ENCODE measurements around the gene ARVCF.
A peak's percentile ranks its signal among the peaks of the same experiment; 100 is the strongest.

The ARVCF gene

DNA sequence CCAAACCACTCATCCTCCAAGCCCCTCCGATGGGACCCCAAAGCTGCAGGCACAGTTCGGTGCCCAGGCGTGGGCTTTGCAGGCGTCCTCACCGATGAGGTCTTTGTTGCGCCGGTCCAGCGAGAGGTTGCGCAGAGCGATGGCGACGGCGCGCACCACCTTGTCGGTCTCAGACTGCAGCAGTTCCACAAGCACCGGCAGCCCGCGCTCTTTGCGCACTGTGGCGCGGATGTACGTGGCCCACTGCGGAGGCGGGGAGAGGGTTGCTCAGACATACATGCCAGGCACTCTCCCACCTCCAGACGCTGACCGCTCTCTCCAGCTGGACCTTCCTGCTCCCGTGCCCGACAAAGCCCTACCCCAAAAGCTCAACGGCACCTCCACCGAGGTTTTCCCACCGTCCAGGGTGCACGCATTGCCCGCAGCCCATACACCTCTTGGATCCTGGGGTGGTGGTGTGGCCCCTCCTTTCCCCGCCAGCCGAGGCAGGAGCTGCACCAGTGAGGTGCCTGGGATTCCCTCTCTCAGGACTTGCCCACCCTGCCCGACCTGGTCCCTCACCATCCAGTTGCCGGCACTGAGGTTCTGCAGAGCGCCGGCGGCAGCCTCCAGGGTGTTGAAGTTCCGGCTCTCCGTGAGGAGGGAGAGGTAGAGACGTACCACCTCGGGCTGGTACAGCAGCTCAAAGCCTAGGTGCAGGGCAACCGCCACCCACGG is 42.9 kb downstream of the ARVCF start:
- no peak for DNase-seq (ENCODE audit: low spot score)

DNA sequence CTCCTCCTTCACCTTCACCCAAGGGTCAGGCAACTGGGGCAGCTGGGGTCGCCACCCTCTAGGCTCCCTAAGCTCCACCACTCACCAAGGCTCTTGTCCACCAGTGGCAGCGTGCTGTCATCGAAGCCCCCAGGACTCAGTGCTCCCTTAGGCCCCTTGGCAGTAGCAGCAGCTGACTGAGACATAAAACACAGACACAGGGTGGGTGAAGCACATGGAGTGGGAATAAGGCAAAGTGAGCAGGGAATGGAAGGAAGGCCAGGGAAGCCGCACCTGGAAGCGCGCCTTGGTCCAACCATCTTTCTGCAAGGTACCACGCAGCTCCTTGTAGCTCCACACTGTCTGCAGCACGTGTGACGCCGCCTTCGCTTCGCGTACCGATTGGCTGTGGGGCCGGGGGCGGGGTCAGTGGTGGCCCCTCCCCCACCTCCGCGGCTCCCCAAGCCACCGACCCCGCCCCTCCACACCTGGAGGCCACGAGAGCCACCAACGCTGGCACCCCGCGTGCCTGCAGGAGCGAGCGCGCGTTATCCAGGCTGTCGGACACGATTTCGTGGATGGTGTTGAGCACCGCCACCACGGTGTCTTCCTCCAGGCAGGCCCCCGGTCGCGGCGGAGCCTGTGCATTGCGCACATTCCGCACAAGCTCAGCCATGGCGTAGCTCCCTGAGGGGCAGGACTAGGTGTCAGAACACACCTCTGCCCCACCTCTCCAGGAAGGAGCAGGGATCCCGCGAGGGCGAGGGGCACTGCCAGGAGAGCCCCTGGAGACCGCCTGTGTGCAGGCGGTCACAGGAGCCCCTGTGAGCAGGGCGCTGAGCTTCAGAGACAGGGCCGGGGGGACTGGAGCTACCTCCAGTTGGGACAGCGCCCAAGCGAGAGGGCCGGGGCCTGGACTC is 43.7 kb downstream of the ARVCF start:
- no peak for DNase-seq (ENCODE audit: low spot score)

DNA sequence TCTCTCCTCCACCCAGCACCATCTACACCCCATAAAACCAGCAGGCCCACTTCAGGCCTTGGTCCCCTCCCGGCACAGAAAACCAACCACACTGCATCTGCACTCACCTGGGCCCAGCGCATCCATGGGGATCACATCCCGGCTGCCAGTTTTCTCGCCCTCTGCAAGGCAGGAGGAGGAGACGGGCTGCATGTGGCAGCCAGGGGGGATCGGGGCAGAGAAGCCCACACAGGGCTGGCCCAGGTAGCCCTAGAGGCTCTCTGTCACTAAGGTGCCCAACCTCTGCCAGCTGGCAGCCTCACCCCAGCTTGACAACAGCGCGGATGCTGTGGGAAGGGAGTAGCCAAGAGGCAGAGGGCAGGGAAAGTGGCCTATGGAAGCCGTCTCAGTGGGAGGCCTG is 44.4 kb downstream of the ARVCF start:
- no peak for DNase-seq (ENCODE audit: low spot score)

DNA sequence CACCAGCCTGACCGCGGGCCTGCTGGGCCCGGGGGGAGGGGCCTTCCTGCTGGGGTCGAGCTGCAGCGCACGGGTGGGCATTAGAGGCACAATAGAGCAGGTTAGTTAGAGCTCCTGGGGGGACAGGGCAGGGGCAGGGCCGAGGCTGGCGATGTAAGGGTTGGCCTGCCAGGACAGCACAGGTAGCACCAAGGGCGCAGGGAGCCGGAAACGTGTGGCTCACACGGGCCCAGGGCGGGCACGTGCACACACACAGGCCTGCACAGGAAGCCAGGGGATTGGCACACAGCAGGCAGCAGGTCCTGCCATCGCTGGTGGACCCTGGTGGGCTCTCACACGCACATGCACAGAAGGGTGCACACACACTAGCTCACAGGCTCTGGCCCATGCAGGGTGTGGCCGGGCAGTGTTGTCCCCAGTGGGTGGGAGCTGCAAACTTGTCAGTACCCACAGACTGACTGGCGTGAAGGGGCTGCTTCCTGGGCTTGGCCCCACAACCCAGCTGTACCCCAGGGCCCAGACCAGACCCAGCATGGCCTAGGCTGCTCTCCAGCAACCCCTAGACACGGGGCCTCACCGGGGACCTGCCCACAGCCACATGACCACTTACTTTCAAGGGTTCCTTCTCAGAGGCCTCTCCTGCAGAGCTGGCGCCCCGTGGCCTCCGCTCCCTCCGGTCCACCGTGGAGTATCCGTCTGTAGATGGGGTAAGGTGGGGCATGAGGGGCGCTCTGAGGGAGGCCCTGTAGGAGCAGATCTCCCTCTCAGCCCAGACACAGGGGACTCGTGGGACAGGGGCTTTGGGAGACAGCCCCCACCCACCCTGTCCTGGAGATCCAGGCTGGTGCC is 45.1 kb downstream of the ARVCF start:
- DNase-seq (ENCODE audit: low spot score), result no peak

DNA sequence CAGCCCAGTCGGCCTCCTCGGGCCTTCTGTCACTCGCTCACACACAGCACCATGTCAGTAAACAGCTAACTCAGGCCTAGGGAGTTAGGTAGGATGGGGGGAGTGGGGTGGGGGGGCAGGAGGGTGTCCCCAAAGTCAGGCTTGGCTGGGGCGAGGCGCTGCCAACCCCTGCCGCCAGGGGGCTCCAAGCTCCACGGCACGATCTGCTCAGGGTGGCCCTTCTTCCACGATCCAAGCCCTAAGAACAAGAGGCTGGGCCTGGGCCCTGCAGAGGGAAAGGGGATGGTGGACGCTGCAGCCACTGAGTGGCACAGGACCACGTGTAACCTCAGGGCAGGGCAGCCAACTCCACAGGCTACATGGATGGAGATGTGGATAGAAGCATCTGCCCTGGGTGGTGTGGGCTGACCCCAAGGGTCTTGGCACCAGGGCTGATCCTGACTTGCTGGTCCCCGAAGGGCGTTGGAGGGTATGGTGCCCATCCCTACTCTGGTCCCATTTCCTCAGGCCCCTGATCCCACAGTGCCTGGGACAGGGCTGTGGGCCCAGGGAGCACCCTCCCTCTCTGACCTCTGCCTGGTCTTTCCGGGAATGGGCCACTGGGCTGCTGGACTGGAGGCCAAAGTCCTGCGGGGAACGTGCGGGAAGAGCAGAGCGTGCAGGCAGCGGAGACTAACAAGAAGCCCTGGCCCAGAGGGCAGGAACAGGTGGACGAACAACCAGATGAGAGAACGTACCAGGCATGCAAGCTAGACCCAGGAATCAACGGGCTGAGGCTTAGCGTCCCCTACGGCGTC is 45.9 kb downstream of the ARVCF start:
- DNase-seq (ENCODE audit: low spot score), result peak; percentile 65

DNA sequence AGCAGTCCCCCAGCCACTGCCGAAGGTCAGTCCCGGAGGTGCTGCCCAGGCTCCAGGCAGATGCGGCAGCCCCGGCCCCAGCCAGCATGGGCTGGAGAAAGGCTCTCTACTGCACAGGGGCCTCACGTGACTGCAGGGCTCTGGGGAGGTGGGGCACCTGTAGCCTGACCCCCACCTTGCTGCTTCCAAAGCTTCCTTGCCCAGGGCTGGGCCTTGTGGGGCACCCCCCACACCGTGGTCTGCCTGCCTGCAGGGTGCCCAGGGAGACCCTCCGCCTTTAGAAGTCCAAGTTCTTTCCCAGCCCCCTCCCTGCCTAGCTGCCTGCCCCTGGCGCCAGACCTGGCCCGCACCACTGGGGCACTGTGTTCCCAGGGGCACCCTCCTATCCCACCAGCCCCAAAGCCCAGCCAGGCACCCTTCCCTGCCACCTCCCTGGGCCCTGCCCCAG is 46.6 kb downstream of the ARVCF start:
- no peak for DNase-seq (ENCODE audit: low spot score)

DNA sequence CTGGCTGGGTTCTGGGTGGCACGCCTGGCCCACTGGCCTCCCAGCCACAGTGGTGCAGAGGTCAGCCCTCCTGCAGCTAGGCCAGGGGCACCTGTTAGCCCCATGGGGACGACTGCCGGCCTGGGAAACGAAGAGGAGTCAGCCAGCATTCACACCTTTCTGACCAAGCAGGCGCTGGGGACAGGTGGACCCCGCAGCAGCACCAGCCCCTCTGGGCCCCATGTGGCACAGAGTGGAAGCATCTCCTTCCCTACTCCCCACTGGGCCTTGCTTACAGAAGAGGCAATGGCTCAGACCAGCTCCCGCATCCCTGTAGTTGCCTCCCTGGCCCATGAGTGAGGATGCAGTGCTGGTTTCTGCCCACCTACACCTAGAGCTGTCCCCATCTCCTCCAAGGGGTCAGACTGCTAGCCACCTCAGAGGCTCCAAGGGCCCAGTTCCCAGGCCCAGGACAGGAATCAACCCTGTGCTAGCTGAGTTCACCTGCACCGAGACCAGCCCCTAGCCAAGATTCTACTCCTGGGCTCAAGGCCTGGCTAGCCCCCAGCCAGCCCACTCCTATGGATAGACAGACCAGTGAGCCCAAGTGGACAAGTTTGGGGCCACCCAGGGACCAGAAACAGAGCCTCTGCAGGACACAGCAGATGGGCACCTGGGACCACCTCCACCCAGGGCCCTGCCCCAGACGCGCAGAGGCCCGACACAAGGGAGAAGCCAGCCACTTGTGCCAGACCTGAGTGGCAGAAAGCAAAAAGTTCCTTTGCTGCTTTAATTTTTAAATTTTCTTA is 47.3 kb downstream of the ARVCF start:
- no peak for DNase-seq (ENCODE audit: low spot score)

DNA sequence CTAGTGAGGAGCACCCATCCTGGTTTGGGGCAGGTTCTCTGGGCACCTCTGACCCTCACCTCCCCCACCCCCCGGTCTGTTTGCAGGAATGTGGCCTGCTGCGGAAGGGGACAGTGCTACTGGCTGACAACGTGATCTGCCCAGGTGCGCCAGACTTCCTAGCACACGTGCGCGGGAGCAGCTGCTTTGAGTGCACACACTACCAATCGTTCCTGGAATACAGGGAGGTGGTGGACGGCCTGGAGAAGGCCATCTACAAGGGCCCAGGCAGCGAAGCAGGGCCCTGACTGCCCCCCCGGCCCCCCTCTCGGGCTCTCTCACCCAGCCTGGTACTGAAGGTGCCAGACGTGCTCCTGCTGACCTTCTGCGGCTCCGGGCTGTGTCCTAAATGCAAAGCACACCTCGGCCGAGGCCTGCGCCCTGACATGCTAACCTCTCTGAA is 48.2 kb downstream of the ARVCF start:
- DNase-seq (ENCODE audit: low spot score), result no peak

DNA sequence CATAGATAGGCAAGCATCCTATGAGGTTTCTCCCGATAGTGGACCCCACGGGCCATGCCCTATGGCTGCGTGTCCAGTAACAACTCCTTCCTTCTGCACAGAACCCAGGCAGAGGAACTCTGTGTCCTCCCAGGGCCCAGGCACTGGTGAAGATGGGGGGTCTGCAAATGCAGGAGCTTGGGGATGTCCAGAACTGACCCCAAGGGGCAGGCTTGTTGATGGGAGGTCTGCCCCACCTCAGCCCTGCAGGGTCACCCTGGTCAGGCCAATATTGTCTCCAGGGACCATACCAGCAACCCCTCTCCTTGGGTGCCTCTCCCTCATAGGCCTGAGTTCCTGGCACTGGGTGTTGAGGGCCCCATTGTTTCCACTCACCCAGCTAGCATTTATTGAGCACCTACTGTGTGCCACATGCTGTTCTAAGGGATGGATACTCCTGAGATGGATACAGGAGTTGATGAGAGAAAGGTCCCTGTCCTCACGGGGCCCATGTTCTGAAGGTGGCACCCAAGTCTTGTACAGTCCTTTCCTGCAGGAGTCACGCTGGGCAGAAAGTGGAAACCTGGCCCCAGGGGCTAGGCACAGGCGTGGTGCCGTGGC is 48.7 kb downstream of the ARVCF start:
- DNase-seq (ENCODE audit: low spot score), result no peak

DNA sequence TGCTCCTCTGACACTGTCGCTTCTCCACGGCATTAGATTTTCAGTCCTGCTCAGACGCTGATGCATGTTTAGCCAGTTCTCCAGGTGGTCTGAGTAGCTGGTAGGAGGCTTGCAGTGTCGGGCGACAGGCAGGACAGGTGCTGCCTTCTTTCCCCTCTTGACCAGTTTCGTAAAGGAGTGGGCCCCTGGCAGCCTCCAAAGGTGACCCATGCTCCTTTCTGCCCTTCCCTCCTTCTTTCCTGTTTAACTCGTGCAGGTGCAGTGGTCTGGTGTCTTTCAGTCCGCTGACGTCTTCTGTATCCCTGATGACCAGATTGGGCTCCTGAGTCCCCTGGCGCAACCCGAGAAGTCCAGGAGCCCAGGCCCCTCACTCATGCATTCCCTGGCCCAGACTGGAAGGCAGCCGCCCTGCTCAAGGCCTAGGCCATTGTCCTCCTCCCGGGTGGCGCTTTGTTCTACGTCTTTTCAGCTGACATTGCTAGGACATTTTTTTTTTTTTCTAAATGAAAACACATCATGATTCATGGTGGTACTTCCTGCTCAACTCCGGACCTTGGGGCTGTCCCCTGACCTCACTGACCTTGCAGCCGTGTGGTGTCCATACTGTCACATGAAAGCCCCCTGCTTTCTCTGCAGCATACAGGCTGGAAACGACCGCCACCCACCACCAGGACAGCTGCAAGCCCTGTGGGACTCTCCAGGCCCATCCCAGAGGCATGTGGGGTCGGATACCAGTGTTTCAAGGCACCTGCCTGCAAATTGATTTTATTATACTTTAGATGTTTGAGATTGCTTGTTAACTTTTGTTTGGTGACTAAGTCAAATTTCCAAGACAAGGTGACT is 49.5 kb downstream of the ARVCF start:
- DNase-seq (ENCODE audit: low spot score), result no peak

DNA sequence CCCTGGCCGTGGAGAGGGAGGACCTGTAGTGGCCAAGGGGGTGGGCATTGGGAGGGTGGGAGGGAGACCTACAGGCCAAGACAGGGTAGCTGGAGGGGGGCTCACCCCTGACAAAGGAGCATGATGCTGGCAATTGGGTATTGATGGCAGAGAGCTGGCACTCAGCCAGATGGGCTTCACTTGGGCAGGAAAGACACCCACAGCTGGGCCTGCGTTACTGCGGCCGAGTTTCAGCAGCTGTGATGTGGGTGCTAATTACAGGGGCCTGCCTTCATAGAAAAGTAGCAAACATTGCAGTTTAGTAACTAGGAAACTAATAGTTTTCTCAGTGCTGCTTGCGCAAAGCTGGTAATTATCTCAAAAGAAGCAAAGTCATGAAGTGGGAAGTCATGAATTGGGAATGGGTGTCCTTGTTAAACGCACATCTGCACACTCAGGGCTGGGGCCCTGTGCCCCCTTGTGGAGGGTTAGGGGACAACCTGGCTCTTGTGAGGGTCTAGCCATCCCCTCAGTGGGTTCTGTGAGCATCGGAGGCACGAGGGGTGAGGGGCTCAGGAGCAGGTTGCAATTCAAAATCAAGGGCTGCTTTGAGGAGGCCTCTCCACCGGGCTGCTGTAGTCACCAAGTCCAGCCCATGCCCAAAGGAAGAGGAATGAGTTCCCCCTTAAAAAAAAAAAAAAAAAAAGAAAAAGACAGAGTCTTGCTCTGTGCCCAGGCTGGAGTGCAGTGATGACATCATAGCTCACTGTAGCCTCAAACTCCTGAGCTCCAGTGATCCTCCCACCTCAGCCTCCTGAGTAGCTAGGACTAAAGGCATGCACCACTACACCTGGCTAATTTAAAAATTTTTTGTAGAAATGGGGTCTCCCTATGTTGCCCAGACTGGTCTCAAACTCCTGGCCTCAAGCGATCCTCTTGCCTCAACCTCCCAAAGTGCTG is 50.6 kb downstream of the ARVCF start:
- DNase-seq (ENCODE audit: low spot score), result no peak

DNA sequence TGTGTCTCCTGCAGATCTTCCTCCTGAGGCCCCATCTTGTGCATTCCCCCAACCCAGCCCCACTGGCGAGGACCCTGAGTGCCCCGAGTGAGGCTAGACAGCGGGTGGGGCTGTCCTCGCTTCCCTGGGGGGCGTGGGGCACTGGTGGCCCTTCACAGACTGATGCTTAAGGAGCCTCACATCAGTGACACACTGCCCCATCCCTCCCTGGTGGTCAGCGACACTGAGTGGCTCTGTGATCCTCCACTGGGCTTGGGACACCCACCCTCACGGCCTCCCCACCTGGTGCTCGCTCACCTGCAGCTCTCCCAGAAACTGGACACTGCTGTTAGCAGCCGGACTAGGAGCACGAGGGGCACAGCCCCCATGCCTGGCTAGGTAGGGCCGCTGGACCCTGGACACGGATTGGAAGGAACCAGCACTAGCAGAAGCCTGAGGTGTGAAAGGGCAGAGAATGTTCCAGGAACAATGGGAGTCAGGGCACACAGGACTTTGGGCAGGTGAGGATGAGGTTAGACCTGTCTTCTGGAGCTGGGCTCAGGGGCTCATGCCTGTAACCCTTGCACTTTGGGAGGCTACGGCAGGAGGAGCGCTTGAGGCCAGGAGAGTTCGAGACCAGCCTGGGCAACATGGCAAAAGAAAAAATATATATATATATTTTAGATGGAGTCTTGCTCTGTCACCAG is 51.8 kb downstream of the ARVCF start:
- no peak for DNase-seq (ENCODE audit: low spot score)

DNA sequence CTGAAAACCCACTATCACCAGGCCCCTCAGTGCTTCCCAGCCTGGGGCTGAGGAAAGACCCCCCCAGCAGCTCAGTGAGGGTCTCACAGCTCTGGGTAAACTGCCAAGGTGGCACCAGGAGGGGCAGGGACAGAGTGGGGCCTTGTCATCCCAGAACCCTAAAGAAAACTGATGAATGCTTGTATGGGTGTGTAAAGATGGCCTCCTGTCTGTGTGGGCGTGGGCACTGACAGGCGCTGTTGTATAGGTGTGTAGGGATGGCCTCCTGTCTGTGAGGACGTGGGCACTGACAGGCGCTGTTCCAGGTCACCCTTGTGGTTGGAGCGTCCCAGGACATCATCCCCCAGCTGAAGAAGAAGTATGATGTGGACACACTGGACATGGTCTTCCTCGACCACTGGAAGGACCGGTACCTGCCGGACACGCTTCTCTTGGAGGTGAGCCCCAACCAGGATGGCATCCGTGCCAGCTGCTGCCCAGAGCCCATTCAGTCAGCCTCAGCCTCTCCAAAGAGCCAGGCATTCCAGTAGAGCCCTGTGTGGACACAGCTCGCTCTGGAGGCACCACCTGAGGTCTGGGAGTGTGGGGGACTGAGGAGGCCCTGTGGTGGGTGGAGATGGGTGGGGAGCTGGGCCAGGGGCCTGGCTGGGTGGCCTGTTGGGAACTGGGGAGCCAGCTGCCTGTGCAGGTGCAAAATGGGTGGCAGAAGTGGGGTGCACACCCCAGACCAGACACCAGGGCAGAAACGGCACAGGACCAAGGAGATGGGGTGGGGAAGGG is 52.6 kb downstream of the ARVCF start:
- DNase-seq (ENCODE audit: low spot score), result no peak

DNA sequence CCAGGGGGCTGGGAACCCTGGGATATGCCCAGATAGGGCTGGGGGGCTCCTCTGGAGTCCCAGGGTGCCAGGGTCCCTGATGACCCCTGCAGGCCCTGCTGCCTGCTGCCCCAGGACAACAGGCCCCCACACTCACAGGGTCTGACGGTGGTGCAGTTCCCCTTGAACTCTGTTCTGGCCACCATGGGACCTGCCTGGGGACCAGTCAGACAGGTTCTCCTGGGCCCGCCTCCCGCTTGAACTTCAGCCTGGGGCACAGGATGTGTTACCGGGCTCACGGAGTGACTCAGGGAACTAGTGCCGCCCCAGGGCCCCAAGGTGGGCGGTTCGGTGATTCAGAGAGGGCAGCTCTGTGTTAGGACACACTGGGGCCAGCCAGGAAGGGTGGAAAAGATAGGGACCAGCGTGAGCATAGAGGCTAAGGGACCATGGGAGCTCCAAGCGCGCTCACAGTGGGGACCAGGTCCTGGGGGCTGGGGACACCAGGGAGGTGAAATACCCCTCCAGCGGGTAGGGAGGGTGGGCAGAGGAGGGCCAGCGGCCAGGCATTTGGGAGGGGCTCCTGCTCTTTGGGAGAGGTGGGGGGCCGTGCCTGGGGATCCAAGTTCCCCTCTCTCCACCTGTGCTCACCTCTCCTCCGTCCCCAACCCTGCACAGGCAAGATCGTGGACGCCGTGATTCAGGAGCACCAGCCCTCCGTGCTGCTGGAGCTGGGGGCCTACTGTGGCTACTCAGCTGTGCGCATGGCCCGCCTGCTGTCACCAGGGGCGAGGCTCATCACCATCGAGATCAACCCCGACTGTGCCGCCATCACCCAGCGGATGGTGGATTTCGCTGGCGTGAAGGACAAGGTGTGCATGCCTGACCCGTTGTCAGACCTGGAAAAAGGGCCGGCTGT is 53.5 kb downstream of the ARVCF start:
- peak; percentile 51 for DNase-seq (ENCODE audit: low spot score)

DNA sequence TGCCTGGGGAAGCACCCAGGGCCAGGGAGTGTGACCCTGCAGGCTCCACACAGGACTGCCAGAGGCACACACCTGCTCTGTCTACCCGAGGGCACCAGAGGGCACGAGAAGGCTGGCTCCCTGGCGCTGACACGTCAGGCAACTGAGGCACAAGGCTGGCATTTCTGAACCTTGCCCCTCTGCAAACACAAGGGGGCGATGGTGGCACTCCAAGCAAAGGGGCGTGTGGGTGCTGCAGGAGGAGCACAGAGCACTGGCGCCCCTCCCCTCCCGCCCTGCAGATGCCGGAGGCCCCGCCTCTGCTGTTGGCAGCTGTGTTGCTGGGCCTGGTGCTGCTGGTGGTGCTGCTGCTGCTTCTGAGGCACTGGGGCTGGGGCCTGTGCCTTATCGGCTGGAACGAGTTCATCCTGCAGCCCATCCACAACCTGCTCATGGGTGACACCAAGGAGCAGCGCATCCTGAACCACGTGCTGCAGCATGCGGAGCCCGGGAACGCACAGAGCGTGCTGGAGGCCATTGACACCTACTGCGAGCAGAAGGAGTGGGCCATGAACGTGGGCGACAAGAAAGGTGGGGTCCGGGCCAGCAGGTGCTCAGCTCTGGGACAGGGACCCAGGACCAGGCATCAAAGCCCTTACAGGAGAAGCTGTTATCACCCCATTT is 54.2 kb downstream of the ARVCF start:
- peak; percentile 43 for DNase-seq (ENCODE audit: low spot score)
